Kidney (tissue), 14 donors: ENCODE data around the gene NR6A1. TPM values are rescaled to one million over a fixed set of nuclear protein-coding genes. Genes with fewer than 3 reads are reported as not detected.

Experiments
- DNase-seq, 5 donors: peaks; one replicate each; pipeline ENCODE4 v3.0.0-alpha.2; 2013 to 2020
- FAIRE-seq: peaks from 2 replicates; lab custom pipeline; 2012; peaks lifted over from hg19 to GRCh38; lab: Jason Lieb, UNC
- H3K27ac ChIP-seq, 2 donors: one replicate each; pipeline ENCODE4 v1.7.0; 2013; ENCODE audit warnings: low read depth in 2 of 2, low read length in 2 of 2, inconsistent platforms in 1 of 2
- H3K27me3 ChIP-seq: one replicate; pipeline ENCODE4 v1.7.1; 2013; ENCODE audit warnings: low read length, inconsistent platforms; ENCODE audit not compliant: control insufficient read depth, insufficient read depth
- H3K36me3 ChIP-seq, 3 donors: one replicate each; pipeline versions ENCODE4 v1.7.0 to v1.7.1; 2013; ENCODE audit warnings: low read length in 3 of 3, control low read depth in 1 of 3, inconsistent platforms in 1 of 3; ENCODE audit not compliant: insufficient read depth in 3 of 3, control insufficient read depth in 2 of 3
- H3K4me1 ChIP-seq, 3 donors: one replicate each; pipeline versions ENCODE4 v1.7.0 to v1.7.1; 2013; ENCODE audit warnings: low read length in 3 of 3, inconsistent platforms in 1 of 3, low read depth in 1 of 3; ENCODE audit not compliant: control insufficient read depth in 2 of 3, insufficient read depth in 2 of 3
- H3K4me3 ChIP-seq, 3 donors: one replicate each; pipeline versions ENCODE4 v1.7.0 to v1.8.1; 2013; ENCODE audit warnings: low read length in 3 of 3, control low read depth in 1 of 3, inconsistent platforms in 1 of 3
- H3K9ac ChIP-seq, 3 donors: one replicate each; pipeline versions ENCODE4 v1.7.0 to v1.7.1; 2013; ENCODE audit warnings: low read length in 3 of 3, control low read depth in 1 of 3, inconsistent platforms in 1 of 3
- H3K9me3 ChIP-seq, 3 donors: one replicate each; pipeline versions ENCODE4 v1.7.0 to v1.7.1; 2013; ENCODE audit warnings: low read length in 3 of 3, control low read depth in 1 of 3, inconsistent platforms in 1 of 3; ENCODE audit not compliant: control insufficient read depth in 2 of 3, insufficient read depth in 1 of 3
- CTCF ChIP-seq: IDR thresholded peaks from 3 replicates; pipeline ENCODE4 v1.5.1; 2012; ENCODE audit warnings: mild to moderate bottlenecking, moderate library complexity, borderline replicate concordance; ENCODE audit not compliant: insufficient read depth; ENCODE audit errors: extremely low read depth
- intact Hi-C: fragments of 100-400 bp; cut with DNase I; formaldehyde crosslinking; loops from one replicate; pipeline ENCODE4 v1.11.1; 2022
- polyA plus RNA-seq: library from polyadenylated mRNA; stranded (reverse); fragments of 350-450 nt; fragmentation: Illumina TruSeq; extraction: RNeasy Lipid Tissue Mini Kit (QIAGEN cat#74804); gene quantifications from one replicate; pipeline ENCODE4 v1.2.3, GENCODE V29; 2014; ENCODE audit warnings: low read depth, low replicate concordance; ENCODE audit not compliant: insufficient read depth
- total RNA-seq: library from RNA; stranded (reverse); fragmentation: NEBNext Ultra II Directional; extraction: Animal tissue kit (Norgen Biotek cat#: 25700); gene quantifications from one replicate; pipeline ENCODE4 v1.2.1, GENCODE V29; 2021
- donor health status: control.
- donor health status: control.
- donor health status: control.
- donor health status: control.
- donor health status: control.
- donor health status: DM: yes; HTN: yes; CAD: no.
- donor health status: Normal renal cell carcinoma (clear cell type).

The NR6A1 gene
- total and polyA plus RNA-seq, 2 donors from 2014 or later, result 1.2 to 3.5 TPM

GRCh38 chr9:124631326-124631725, 139.8 kb downstream of the NR6A1 start:
- H3K27me3 ChIP-seq, result no peaks in the 10 kb centered on the region
- H3K4me1 ChIP-seq, result no peaks in the 10 kb centered on the region
- no peak overlapping the region for H3K27ac ChIP-seq
- TF ChIP-seq CTCF, result no peak
- FAIRE-seq, result no peak
- DNase-seq, result no peak
- intact Hi-C loops, result no loop called here
- no peak overlapping the region for H3K4me3 ChIP-seq
- no peak overlapping the region for H3K9ac ChIP-seq
- no peaks in the 10 kb centered on the region for H3K36me3 ChIP-seq
- no peaks in the 10 kb centered on the region for H3K9me3 ChIP-seq

- Histone ChIP-seq H3K27ac (no peak overlapping the region), H3K4me1 (no peaks in the 10 kb centered on the region), H3K36me3 (no peaks in the 10 kb centered on the region), H3K4me3 (no peak overlapping the region), H3K9ac (no peak overlapping the region), H3K27me3 (no peaks in the 10 kb centered on the region), H3K9me3 (no peaks in the 10 kb centered on the region)
- no peak for TF ChIP-seq CTCF
- intact Hi-C loops, result loop anchor here (10.0 kb wide), 1 partner anchor 75 kb away; no protein-coding TSS in a partner anchor
- FAIRE-seq (no peak), DNase-seq (no peak)
Observed at GRCh38 chr9:124629600-124629999, 141.5 kb downstream of the NR6A1 start.

GRCh38 chr9:124628741-124629140, 142.4 kb downstream of the NR6A1 start:
- H3K36me3 ChIP-seq, result no peaks in the 10 kb centered on the region
- no peak overlapping the region for H3K27ac ChIP-seq
- intact Hi-C loops, result loop anchor here (10.0 kb wide), 1 partner anchor 76 kb away; no protein-coding TSS in a partner anchor
- DNase-seq, result no peak
- H3K9me3 ChIP-seq, result no peaks in the 10 kb centered on the region
- no peak for TF ChIP-seq CTCF
- no peaks in the 10 kb centered on the region for H3K27me3 ChIP-seq
- no peak for FAIRE-seq
- H3K4me1 ChIP-seq, result no peaks in the 10 kb centered on the region
- H3K9ac ChIP-seq, result no peak overlapping the region
- no peak overlapping the region for H3K4me3 ChIP-seq

- H3K27me3 ChIP-seq, result no peaks in the 10 kb centered on the region
- no peaks in the 10 kb centered on the region for H3K4me1 ChIP-seq
- H3K27ac ChIP-seq, result no peak overlapping the region
- no peak overlapping the region for H3K9ac ChIP-seq
- H3K36me3 ChIP-seq, result no peaks in the 10 kb centered on the region
- H3K4me3 ChIP-seq, result no peak overlapping the region
- no peak for DNase-seq
- FAIRE-seq, result no peak
- H3K9me3 ChIP-seq, result no peaks in the 10 kb centered on the region
- no peak for TF ChIP-seq CTCF
- intact Hi-C loops, result loop anchor here (10.0 kb wide), 1 partner anchor 79 kb away; no protein-coding TSS in a partner anchor
Observed at GRCh38 chr9:124626276-124626675, 144.8 kb downstream of the NR6A1 start.
